AG04449 (cell line): Measurements from ENCODE around the gene ITPR1.

ENCODE experiments used
- CTCF ChIA-PET: fragments of 350-600 bp; formaldehyde crosslinking; extraction: SDS; loops from one replicate; lab custom pipeline; 2021; ENCODE audit warnings: antibody characterized with exemption; lab: Yijun Ruan, JAX
- POLR2A ChIA-PET: fragments of 400-600, 350-600 bp; formaldehyde crosslinking; extraction: SDS; loops from one replicate; lab custom pipeline; 2020; ENCODE audit warnings: antibody characterized with exemption, inconsistent platforms; lab: Yijun Ruan, JAX
- DNase-seq: peaks from one replicate; pipeline ENCODE4 v3.0.0-alpha.2; 2010; ENCODE audit warnings: low read depth, low spot score
- H3K4me3 ChIP-seq: 2 replicates; pipeline ENCODE4 v1.5.1; 2011; ENCODE audit warnings: low read depth, mild to moderate bottlenecking, control low read depth, low read length
- TF ChIP-seq, protein P1 (sequence below): IDR thresholded peaks from one replicate; pipeline ENCODE4 v1.5.1; 2011; ENCODE audit warnings: mild to moderate bottlenecking, moderate library complexity, low read length, control low read depth, inconsistent platforms; ENCODE audit not compliant: insufficient read depth; ENCODE audit errors: missing control alignments

Gene ITPR1

DNA sequence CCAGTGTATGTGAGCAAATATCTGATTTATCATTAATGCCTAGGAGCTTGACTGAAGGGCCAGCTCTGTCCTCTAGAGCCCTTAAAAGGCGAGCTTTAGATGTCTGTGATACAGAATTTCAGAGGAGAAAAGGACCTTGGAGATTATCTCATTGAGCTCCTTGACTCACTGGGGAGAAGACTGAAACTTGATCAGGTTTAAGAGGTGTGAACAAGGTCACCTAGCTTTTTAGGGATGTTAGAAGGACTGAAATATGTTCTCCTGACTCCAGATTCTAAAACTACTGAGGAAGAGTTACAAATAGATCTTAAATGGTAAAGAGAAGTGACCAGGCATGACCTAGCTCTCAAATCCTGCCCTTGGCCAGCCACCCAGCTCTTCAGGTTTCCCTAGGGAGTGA is 292.4 kb downstream of the ITPR1 start:
- ChIA-PET CTCF (interaction anchor here (1.2 kb wide), 1 partner anchor 8 kb away, joined by 4 read pairs; no protein-coding TSS in a partner anchor), POLR2A (no interaction called here)
- TF ChIP-seq, protein P1, sequence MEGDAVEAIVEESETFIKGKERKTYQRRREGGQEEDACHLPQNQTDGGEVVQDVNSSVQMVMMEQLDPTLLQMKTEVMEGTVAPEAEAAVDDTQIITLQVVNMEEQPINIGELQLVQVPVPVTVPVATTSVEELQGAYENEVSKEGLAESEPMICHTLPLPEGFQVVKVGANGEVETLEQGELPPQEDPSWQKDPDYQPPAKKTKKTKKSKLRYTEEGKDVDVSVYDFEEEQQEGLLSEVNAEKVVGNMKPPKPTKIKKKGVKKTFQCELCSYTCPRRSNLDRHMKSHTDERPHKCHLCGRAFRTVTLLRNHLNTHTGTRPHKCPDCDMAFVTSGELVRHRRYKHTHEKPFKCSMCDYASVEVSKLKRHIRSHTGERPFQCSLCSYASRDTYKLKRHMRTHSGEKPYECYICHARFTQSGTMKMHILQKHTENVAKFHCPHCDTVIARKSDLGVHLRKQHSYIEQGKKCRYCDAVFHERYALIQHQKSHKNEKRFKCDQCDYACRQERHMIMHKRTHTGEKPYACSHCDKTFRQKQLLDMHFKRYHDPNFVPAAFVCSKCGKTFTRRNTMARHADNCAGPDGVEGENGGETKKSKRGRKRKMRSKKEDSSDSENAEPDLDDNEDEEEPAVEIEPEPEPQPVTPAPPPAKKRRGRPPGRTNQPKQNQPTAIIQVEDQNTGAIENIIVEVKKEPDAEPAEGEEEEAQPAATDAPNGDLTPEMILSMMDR, result no peak
- no peak for DNase-seq
- H3K4me3 ChIP-seq, result no peak overlapping the region

DNA sequence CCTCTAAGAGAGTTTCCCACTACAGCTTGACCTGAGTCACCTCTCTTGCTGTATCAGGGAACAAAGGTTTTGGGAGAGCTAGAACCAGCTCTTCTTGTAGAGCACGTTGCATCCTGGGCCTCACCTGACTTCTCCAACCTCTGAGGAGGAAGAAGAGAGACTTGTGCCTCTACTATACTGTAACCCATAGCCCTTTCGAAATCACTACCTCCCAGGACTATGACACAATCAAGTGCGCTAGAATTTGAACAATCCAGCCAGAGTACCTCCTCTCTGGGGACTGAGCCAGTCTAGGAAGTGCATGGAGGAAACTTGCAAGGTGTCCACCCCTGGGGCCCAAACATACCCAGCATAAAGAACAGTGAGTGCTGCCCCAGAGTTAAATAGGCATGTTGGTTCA is 293.3 kb downstream of the ITPR1 start:
- no peak for DNase-seq
- ChIA-PET CTCF (no interaction called here), POLR2A (no interaction called here)
- no peak overlapping the region for H3K4me3 ChIP-seq
- TF ChIP-seq, protein P1, result no peak

DNA sequence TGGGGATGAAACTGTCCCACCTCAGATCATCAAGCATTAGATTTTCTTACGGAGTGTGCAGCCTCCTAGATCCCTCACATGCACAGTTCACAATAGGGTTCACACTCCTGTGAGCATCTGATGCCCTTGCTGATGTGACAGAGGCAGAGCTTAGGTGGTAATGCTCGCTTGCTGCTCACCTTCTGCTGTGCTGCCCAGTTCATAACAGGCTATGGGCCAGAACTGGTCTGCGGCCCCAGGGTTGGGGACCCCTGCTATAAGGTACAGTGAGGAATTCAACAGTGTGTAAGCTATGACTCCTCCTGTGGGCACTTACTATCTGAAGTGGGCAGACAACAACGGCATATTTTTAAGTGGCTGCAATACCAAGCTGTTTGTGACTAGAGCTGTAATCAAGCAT is 298.2 kb downstream of the ITPR1 start:
- TF ChIP-seq, protein P1, result no peak
- no peak overlapping the region for H3K4me3 ChIP-seq
- no peak for DNase-seq
- ChIA-PET CTCF (no interaction called here), POLR2A (no interaction called here)

DNA sequence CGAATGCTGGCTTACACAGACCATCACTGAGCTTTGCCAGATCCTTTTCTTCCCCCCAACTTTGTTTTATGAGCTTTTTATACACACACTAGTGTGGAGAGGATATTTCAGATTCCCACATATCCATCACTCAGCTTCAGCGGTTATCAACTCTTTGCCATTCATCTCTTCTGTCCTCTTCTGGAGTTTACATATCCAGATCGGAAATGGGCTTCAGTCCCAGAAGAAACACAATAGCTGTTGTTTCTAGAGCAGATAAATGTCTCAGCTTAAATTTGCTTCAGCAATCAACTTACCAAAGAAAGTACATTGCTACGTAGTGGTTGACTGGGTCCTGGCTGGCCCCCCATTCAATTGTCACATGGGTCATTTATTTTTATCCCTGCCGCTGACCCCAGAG is 300.2 kb downstream of the ITPR1 start:
- POLR2A ChIA-PET, result no interaction called here
- TF ChIP-seq, protein P1, result no peak
- DNase-seq, result no peak
- CTCF ChIA-PET, result interaction anchor here (1.0 kb wide), 1 partner anchor 8 kb away, joined by 4 read pairs; no protein-coding TSS in a partner anchor
- H3K4me3 ChIP-seq, result no peak overlapping the region

DNA sequence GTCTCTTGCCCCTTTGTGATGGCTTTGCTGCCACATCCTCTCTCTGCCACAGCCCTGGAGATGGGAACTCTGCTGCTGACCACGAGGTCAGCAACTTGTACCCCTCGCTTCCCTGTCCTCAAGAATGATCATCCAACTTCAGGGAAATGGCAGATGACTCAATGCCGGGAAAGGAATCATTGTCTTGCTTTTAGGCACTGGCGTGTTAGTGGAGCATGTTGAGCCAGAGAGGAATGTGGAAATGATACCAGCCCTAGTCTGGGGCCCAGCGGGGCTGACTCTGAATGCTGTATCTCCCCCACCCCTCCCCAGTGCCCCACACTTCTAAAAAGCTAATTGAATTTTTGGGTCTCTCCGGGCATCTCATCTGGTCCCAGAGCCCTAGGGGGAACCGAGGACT is 301.2 kb downstream of the ITPR1 start:
- TF ChIP-seq, protein P1, result no peak
- POLR2A ChIA-PET, result no interaction called here
- H3K4me3 ChIP-seq, result no peak overlapping the region
- DNase-seq, result no peak
- CTCF ChIA-PET, result interaction anchor here (1.0 kb wide), 1 partner anchor 9 kb away, joined by 4 read pairs; no protein-coding TSS in a partner anchor

DNA sequence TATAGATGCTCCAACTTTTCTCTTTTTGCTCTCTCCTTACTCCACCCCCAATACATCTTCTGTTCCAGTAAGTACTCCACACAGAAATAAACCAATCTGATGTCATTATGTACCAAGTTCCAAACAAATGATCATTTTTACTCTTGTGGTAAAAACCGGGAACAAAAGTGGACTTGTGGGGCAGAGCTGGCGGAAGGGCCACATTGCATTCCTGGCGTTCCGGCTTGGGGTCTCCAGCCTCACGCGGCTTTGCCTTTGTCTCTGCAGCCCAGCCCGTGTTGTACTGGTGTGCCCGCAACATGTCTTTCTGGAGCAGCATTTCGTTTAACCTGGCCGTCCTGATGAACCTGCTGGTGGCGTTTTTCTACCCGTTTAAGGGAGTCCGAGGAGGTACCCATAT is 301.6 kb downstream of the ITPR1 start:
- no peak overlapping the region for H3K4me3 ChIP-seq
- DNase-seq, result no peak
- CTCF ChIA-PET, result no interaction called here
- TF ChIP-seq, protein P1, result no peak
- POLR2A ChIA-PET, result no interaction called here
